PC-3 (cell line): Measurements from ENCODE around the gene MPV17L2.

ENCODE experiments used
- CTCF ChIP-seq: fragments of 300-600 bp; sonication (generic); conservative IDR thresholded peaks from 2 replicates; pipeline ENCODE4 v1.5.1; 2017; ENCODE audit warnings: antibody characterized with exemption, low read depth, mild to moderate bottlenecking, low read length
- EZH2 ChIP-seq: fragments of 300-600 bp; sonication (generic); IDR thresholded peaks from one replicate; pipeline ENCODE4 v1.6.1; 2017; ENCODE audit warnings: antibody characterized with exemption, mild to moderate bottlenecking, low read length; ENCODE audit not compliant: unreplicated experiment

- no peak for TF ChIP-seq CTCF
- no peak for TF ChIP-seq EZH2
Observed at GRCh38 chr19:18160971-18161635, 31.9 kb upstream of the MPV17L2 start.
